Gastrocnemius medialis (tissue), 4 donors: ENCODE measurements around the gene DMGDH.

Source experiments
- CTCF ChIP-seq, 5 experiments: fragments of 450-650 bp in 3 of 5; fragments of 200-600 bp in 2 of 5; sonication (generic) in 2 of 5; IDR thresholded peaks in 4 of 5; conservative IDR thresholded peaks in 1 of 5; 1 replicate in 4 of 5; 2 replicates in 1 of 5; pipeline ENCODE4 v1.5.1; 2016 to 2019; ENCODE audit warnings: antibody characterized with exemption in 5 of 5, mild to moderate bottlenecking in 3 of 5, moderate library complexity in 3 of 5
- POLR2A ChIP-seq, 2 donors: fragments of 450-650 bp; IDR thresholded peaks; one replicate each; pipeline ENCODE4 v1.6.1; 2017; ENCODE audit warnings: antibody characterized with exemption in 2 of 2, mild to moderate bottlenecking in 2 of 2, moderate library complexity in 2 of 2

DNA sequence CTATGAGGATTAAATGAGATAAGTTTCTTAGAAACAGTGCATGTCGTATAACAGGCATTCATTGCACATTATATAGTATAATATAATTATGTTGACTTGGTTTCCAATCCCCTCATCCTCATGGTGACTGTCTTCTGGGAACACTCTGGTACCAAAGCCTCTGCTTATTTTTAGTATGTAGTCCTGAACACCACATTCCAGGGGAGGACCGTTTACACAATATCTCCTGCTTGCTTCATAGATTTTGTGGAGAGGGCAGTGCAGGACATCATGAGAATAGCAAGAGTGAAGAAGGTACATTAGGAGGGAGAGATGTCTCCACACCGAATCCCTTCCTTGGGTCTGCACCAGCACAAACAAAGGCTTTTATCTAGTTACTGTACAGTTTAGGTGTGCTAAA is 21.6 kb upstream of the DMGDH start:
- no peak for TF ChIP-seq CTCF (IDR thresholded peaks at IDR 0.05 in 4 of 5, conservative IDR thresholded peaks at IDR 0.05 in 1 of 5)
- TF ChIP-seq POLR2A (IDR thresholded peaks at IDR 0.05) = no peak
